Loucy (cell line): Measurements from ENCODE around the gene PHTF2.

Experiments
- EZH2phosphoT487 ChIP-seq: fragments of 200-600 bp; IDR thresholded peaks from 2 replicates; pipeline ENCODE4 v1.6.1; 2018; ENCODE audit warnings: antibody characterized with exemption, mild to moderate bottlenecking, moderate library complexity, borderline replicate concordance
- TF ChIP-seq, protein P1 (sequence below): fragments of 200-600 bp; sonication (generic); conservative IDR thresholded peaks from 2 replicates; pipeline ENCODE4 v1.5.1; 2014; ENCODE audit warnings: mild to moderate bottlenecking, antibody characterized with exemption, low read length

- TF ChIP-seq, protein P1, sequence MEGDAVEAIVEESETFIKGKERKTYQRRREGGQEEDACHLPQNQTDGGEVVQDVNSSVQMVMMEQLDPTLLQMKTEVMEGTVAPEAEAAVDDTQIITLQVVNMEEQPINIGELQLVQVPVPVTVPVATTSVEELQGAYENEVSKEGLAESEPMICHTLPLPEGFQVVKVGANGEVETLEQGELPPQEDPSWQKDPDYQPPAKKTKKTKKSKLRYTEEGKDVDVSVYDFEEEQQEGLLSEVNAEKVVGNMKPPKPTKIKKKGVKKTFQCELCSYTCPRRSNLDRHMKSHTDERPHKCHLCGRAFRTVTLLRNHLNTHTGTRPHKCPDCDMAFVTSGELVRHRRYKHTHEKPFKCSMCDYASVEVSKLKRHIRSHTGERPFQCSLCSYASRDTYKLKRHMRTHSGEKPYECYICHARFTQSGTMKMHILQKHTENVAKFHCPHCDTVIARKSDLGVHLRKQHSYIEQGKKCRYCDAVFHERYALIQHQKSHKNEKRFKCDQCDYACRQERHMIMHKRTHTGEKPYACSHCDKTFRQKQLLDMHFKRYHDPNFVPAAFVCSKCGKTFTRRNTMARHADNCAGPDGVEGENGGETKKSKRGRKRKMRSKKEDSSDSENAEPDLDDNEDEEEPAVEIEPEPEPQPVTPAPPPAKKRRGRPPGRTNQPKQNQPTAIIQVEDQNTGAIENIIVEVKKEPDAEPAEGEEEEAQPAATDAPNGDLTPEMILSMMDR = peak; percentile 40; the same call in 1 of the 2 replicates
- no peak for TF ChIP-seq EZH2phosphoT487
Observed at GRCh38 chr7:77903597-77903996, 105.0 kb downstream of the PHTF2 start.
